WTC11 (cell line): Measurements from ENCODE around the gene ANGPTL2. TPM values are rescaled to one million over a fixed set of nuclear protein-coding genes. Genes with fewer than 3 reads are reported as not detected.
A peak's percentile ranks its signal among the peaks of the same experiment; 100 is the strongest.

Experiments
- ATAC-seq: fragments of 200-7000 bp; cut with Tn5 transposase; 2 replicates; pipeline ENCODE4 v1.10.0; 2021; ENCODE audit warnings: mild to moderate bottlenecking, moderate library complexity
- CTCF ChIA-PET: fragments of 300-600 bp; sonication (Branson Sonifier 250); formaldehyde crosslinking; loops from one replicate; lab custom pipeline; 2021; ENCODE audit warnings: antibody characterized with exemption; lab: Charles Lee
- POLR2A ChIA-PET: fragments of 350-600 bp; sonication (Branson Sonifier 250); formaldehyde crosslinking; loops from one replicate; lab custom pipeline; 2021; ENCODE audit warnings: antibody characterized with exemption; lab: Charles Lee
- DNase-seq: peaks from one replicate; pipeline ENCODE4 v3.0.0; 2021; ENCODE audit warnings: low spot score
- H3K27ac Mint-ChIP-seq: 2 replicates; pipeline ENCODE4 v1.8.0; 2021; ENCODE audit warnings: mixed read lengths
- H3K27me3 Mint-ChIP-seq: 2 replicates; pipeline ENCODE4 v1.8.0; 2021; ENCODE audit warnings: low read depth, mild to moderate bottlenecking, moderate library complexity, mixed read lengths
- H3K36me3 Mint-ChIP-seq: 2 replicates; pipeline ENCODE4 v1.8.0; 2021; ENCODE audit warnings: mixed read lengths
- H3K4me1 Mint-ChIP-seq: 2 replicates; pipeline ENCODE4 v1.8.0; 2022; ENCODE audit warnings: mixed read lengths
- H3K4me3 Mint-ChIP-seq: 2 replicates; pipeline ENCODE4 v1.8.0; 2021; ENCODE audit warnings: mild to moderate bottlenecking, moderate library complexity, mixed read lengths
- H3K9me3 Mint-ChIP-seq: 2 replicates; pipeline ENCODE4 v1.8.0; 2021; ENCODE audit warnings: mixed read lengths
- ATF2 ChIP-seq: sonication (generic); formaldehyde crosslinking; IDR thresholded peaks from 2 replicates; pipeline ENCODE4 v1.8.1; 2022; ENCODE audit warnings: low read depth, missing genetic modification reagents, borderline replicate concordance
- CDX4 ChIP-seq: fragments of 250-450 bp; sonication (Bioruptor Pico); IDR thresholded peaks from 2 replicates; pipeline ENCODE4 v1.9.0; 2021; ENCODE audit warnings: moderate library complexity, mild to moderate bottlenecking, inconsistent platforms, borderline replicate concordance
- CREB1 ChIP-seq: sonication (generic); formaldehyde crosslinking; IDR thresholded peaks from 2 replicates; pipeline ENCODE4 v1.8.0; 2023; ENCODE audit warnings: mild to moderate bottlenecking, missing genetic modification reagents
- EMX1 ChIP-seq: fragments of 250-450 bp; sonication (Bioruptor Pico); IDR thresholded peaks from 2 replicates; pipeline ENCODE4 v1.8.0; 2021; ENCODE audit warnings: mild to moderate bottlenecking
- FOXP1 ChIP-seq: sonication (generic); formaldehyde crosslinking; IDR thresholded peaks from 2 replicates; pipeline ENCODE4 v1.8.0; 2022; ENCODE audit warnings: missing genetic modification reagents, mild to moderate bottlenecking, moderate library complexity, borderline replicate concordance
- GTF2I ChIP-seq: fragments of 250-450 bp; sonication (Bioruptor Pico); conservative IDR thresholded peaks from 2 replicates; pipeline ENCODE4 v1.4.0; 2021; ENCODE audit warnings: mild to moderate bottlenecking
- IRF2 ChIP-seq: sonication (generic); formaldehyde crosslinking; IDR thresholded peaks from 2 replicates; pipeline ENCODE4 v1.8.0; 2022; ENCODE audit warnings: low read depth, missing genetic modification reagents, borderline replicate concordance
- JAZF1 ChIP-seq: fragments of 250-450 bp; sonication (Bioruptor Pico); IDR thresholded peaks from 2 replicates; pipeline ENCODE4 v1.9.0; 2021; ENCODE audit warnings: moderate library complexity, mild to moderate bottlenecking, inconsistent platforms
- JUN ChIP-seq: sonication (generic); formaldehyde crosslinking; IDR thresholded peaks from 2 replicates; pipeline ENCODE4 v1.8.0; 2023; ENCODE audit warnings: mild to moderate bottlenecking, missing genetic modification reagents
- KAT7 ChIP-seq: sonication (generic); formaldehyde crosslinking; IDR thresholded peaks from 2 replicates; pipeline ENCODE4 v1.8.1; 2023; ENCODE audit warnings: missing genetic modification reagents, mild to moderate bottlenecking, borderline replicate concordance
- NFATC4 ChIP-seq: fragments of 250-450 bp; sonication (Bioruptor Pico); IDR thresholded peaks from 2 replicates; pipeline ENCODE4 v1.9.0; 2021; ENCODE audit warnings: mild to moderate bottlenecking
- NFYB ChIP-seq: sonication (generic); formaldehyde crosslinking; conservative IDR thresholded peaks from 2 replicates; pipeline ENCODE4 v1.8.0; 2022; ENCODE audit warnings: low read depth, missing genetic modification reagents
- NR1H2 ChIP-seq: sonication (generic); formaldehyde crosslinking; IDR thresholded peaks from 2 replicates; pipeline ENCODE4 v1.9.0; 2021; ENCODE audit warnings: mild to moderate bottlenecking, moderate library complexity, missing genetic modification reagents
- RELA ChIP-seq: sonication (generic); formaldehyde crosslinking; IDR thresholded peaks from 2 replicates; pipeline ENCODE4 v1.8.1; 2022; ENCODE audit warnings: missing genetic modification reagents, mild to moderate bottlenecking, borderline replicate concordance
- SMAD3 ChIP-seq: sonication (generic); formaldehyde crosslinking; IDR thresholded peaks from 2 replicates; pipeline ENCODE4 v1.8.0; 2022; ENCODE audit warnings: missing genetic modification reagents, mild to moderate bottlenecking, borderline replicate concordance
- SP1 ChIP-seq: sonication (generic); formaldehyde crosslinking; conservative IDR thresholded peaks from 2 replicates; pipeline ENCODE4 v1.8.1; 2022; ENCODE audit warnings: missing genetic modification reagents
- ZBTB43 ChIP-seq: sonication (generic); formaldehyde crosslinking; IDR thresholded peaks from 2 replicates; pipeline ENCODE4 v1.8.1; 2023; ENCODE audit warnings: mild to moderate bottlenecking, missing genetic modification reagents
- ZNF232 ChIP-seq: sonication (generic); formaldehyde crosslinking; IDR thresholded peaks from 2 replicates; pipeline ENCODE4 v1.8.0; 2022; ENCODE audit warnings: mild to moderate bottlenecking, missing genetic modification reagents
- ZNF263 ChIP-seq: sonication (generic); formaldehyde crosslinking; IDR thresholded peaks from 2 replicates; pipeline ENCODE4 v1.8.1; 2022; ENCODE audit warnings: low read depth, mild to moderate bottlenecking, moderate library complexity, missing genetic modification reagents
- ZSCAN18 ChIP-seq: fragments of 250-450 bp; sonication (Bioruptor Pico); IDR thresholded peaks from 2 replicates; pipeline ENCODE4 v2.1.2; 2022; ENCODE audit warnings: mild to moderate bottlenecking, moderate library complexity
- total RNA-seq: library from RNA; stranded (reverse); gene quantifications from 3 replicates; pipeline ENCODE4 v1.2.3, GENCODE V29; 2021
- TF ChIP-seq, protein P1 (sequence below): sonication (generic); formaldehyde crosslinking; IDR thresholded peaks from 2 replicates; pipeline ENCODE4 v1.8.0; 2022; ENCODE audit warnings: mild to moderate bottlenecking, missing genetic modification reagents
- TF ChIP-seq, protein P2 (sequence below): sonication (generic); formaldehyde crosslinking; IDR thresholded peaks from 2 replicates; pipeline ENCODE4 v1.8.0; 2023; ENCODE audit warnings: mild to moderate bottlenecking, missing genetic modification reagents
- TF ChIP-seq, protein P3 (sequence below): fragments of 250-450 bp; sonication (Bioruptor Pico); IDR thresholded peaks from 2 replicates; pipeline ENCODE4 v1.9.0; 2021; ENCODE audit warnings: mild to moderate bottlenecking
- TF ChIP-seq, protein P4 (sequence below): sonication (generic); formaldehyde crosslinking; IDR thresholded peaks from 2 replicates; pipeline ENCODE4 v1.8.0; 2023; ENCODE audit warnings: missing genetic modification reagents

ANGPTL2 gene
- total RNA-seq, 1 experiment from 2014 or later = 4.5 TPM

DNA sequence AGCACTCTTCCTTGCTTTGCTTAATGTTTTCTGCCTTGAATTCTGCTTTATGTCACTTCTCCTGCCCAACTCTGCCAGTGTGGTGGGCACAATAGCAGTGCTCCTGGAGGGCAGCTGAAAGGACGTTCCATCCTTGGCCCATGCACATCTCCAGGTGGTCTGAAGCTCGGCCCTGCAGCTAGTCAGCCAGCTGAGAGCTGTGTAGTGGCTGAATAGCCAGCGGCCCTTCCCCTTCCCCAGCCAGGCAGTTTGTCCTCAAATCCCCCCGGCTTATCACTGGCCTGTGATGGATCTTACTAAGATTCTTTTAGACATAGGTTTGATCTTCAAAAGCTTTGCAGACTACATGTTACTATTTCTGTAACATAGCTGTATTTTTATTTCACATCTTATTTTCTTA is 42.7 kb upstream of the ANGPTL2 start:
- H3K4me1 Mint-ChIP-seq = peaks cover 45% of the 10 kb centered on the region
- TF ChIP-seq, protein P1, sequence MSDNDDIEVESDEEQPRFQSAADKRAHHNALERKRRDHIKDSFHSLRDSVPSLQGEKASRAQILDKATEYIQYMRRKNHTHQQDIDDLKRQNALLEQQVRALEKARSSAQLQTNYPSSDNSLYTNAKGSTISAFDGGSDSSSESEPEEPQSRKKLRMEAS (CRISPR knock-in tag) = no peak
- TF ChIP-seq, protein P2, sequence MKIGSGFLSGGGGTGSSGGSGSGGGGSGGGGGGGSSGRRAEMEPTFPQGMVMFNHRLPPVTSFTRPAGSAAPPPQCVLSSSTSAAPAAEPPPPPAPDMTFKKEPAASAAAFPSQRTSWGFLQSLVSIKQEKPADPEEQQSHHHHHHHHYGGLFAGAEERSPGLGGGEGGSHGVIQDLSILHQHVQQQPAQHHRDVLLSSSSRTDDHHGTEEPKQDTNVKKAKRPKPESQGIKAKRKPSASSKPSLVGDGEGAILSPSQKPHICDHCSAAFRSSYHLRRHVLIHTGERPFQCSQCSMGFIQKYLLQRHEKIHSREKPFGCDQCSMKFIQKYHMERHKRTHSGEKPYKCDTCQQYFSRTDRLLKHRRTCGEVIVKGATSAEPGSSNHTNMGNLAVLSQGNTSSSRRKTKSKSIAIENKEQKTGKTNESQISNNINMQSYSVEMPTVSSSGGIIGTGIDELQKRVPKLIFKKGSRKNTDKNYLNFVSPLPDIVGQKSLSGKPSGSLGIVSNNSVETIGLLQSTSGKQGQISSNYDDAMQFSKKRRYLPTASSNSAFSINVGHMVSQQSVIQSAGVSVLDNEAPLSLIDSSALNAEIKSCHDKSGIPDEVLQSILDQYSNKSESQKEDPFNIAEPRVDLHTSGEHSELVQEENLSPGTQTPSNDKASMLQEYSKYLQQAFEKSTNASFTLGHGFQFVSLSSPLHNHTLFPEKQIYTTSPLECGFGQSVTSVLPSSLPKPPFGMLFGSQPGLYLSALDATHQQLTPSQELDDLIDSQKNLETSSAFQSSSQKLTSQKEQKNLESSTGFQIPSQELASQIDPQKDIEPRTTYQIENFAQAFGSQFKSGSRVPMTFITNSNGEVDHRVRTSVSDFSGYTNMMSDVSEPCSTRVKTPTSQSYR (CRISPR knock-in tag) = no peak
- TF ChIP-seq IRF2 (CRISPR knock-in tag) (no peak), JAZF1 (no peak), EMX1 (no peak), SP1 (CRISPR knock-in tag) (no peak), RELA (CRISPR knock-in tag) (no peak), ZSCAN18 (no peak), KAT7 (CRISPR knock-in tag) (no peak), JUN (no peak), SMAD3 (CRISPR knock-in tag) (no peak), CREB1 (CRISPR knock-in tag) (no peak), ZNF232 (CRISPR knock-in tag) (no peak)
- TF ChIP-seq, protein P3, sequence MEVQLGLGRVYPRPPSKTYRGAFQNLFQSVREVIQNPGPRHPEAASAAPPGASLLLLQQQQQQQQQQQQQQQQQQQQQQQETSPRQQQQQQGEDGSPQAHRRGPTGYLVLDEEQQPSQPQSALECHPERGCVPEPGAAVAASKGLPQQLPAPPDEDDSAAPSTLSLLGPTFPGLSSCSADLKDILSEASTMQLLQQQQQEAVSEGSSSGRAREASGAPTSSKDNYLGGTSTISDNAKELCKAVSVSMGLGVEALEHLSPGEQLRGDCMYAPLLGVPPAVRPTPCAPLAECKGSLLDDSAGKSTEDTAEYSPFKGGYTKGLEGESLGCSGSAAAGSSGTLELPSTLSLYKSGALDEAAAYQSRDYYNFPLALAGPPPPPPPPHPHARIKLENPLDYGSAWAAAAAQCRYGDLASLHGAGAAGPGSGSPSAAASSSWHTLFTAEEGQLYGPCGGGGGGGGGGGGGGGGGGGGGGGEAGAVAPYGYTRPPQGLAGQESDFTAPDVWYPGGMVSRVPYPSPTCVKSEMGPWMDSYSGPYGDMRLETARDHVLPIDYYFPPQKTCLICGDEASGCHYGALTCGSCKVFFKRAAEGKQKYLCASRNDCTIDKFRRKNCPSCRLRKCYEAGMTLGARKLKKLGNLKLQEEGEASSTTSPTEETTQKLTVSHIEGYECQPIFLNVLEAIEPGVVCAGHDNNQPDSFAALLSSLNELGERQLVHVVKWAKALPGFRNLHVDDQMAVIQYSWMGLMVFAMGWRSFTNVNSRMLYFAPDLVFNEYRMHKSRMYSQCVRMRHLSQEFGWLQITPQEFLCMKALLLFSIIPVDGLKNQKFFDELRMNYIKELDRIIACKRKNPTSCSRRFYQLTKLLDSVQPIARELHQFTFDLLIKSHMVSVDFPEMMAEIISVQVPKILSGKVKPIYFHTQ (CRISPR knock-in tag) = no peak
- H3K27ac Mint-ChIP-seq = no peak overlapping the region
- no peaks in the 10 kb centered on the region for H3K9me3 Mint-ChIP-seq
- no peaks in the 10 kb centered on the region; the same call in 1 of the 2 replicates for H3K36me3 Mint-ChIP-seq
- H3K4me3 Mint-ChIP-seq = no peak overlapping the region
- DNase-seq = no peak
- peaks cover 2% of the 10 kb centered on the region; the same call in 1 of the 2 replicates for H3K27me3 Mint-ChIP-seq
- CTCF ChIA-PET = interaction anchor here (1.2 to 1.6 kb wide), 4 partner anchors 34 to 218 kb away, joined by 3 to 5 read pairs (median 3); partner anchors contain the start of gene ANGPTL2
- POLR2A ChIA-PET = no interaction called here
- peak; percentile 25; the same call in 1 of the 2 replicates for ATAC-seq

- POLR2A ChIA-PET = no interaction called here
- no peak for ATAC-seq
- TF ChIP-seq, protein P4, sequence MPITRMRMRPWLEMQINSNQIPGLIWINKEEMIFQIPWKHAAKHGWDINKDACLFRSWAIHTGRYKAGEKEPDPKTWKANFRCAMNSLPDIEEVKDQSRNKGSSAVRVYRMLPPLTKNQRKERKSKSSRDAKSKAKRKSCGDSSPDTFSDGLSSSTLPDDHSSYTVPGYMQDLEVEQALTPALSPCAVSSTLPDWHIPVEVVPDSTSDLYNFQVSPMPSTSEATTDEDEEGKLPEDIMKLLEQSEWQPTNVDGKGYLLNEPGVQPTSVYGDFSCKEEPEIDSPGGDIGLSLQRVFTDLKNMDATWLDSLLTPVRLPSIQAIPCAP (CRISPR knock-in tag) = no peak
- no peak for TF ChIP-seq GTF2I (CRISPR knock-in tag)
- no peak for TF ChIP-seq CDX4 (CRISPR knock-in tag)
- TF ChIP-seq FOXP1 (CRISPR knock-in tag) = no peak
- TF ChIP-seq NFATC4 (CRISPR knock-in tag) = no peak
- TF ChIP-seq ZNF263 (CRISPR knock-in tag) = no peak
- no peak for TF ChIP-seq ZBTB43 (CRISPR knock-in tag)
- no peak for TF ChIP-seq ATF2
- TF ChIP-seq NFYB (CRISPR knock-in tag) = no peak
- TF ChIP-seq NR1H2 = no peak
Measured at GRCh38 chr9:127163409-127163808, 41.0 kb upstream of the ANGPTL2 start.

More at GRCh38 chr9:127163409-127163808, 41.0 kb upstream of the ANGPTL2 start:
- no peaks in the 10 kb centered on the region; the same call in 1 of the 2 replicates for H3K36me3 Mint-ChIP-seq
- peaks cover 57% of the 10 kb centered on the region for H3K4me1 Mint-ChIP-seq
- H3K27ac Mint-ChIP-seq = no peak overlapping the region
- no peak for DNase-seq
- peaks cover 9% of the 10 kb centered on the region for H3K27me3 Mint-ChIP-seq
- CTCF ChIA-PET = interaction anchor here (1.3 to 1.9 kb wide), 3 partner anchors 31 to 223 kb away, joined by 3 to 6 read pairs (median 4); no protein-coding TSS in a partner anchor
- no peaks in the 10 kb centered on the region for H3K9me3 Mint-ChIP-seq
- H3K4me3 Mint-ChIP-seq = no peak overlapping the region
